HG03175 (cell line): Measurements from ENCODE around the gene FOLR2.

Source experiments
- ATAC-seq: cut with Tn5 transposase; IDR thresholded peaks from one replicate; pipeline ENCODE4 v1.9.1; 2021; ENCODE audit warnings: mild to moderate bottlenecking, moderate library complexity; ENCODE audit not compliant: unreplicated experiment

FOLR2 gene

DNA sequence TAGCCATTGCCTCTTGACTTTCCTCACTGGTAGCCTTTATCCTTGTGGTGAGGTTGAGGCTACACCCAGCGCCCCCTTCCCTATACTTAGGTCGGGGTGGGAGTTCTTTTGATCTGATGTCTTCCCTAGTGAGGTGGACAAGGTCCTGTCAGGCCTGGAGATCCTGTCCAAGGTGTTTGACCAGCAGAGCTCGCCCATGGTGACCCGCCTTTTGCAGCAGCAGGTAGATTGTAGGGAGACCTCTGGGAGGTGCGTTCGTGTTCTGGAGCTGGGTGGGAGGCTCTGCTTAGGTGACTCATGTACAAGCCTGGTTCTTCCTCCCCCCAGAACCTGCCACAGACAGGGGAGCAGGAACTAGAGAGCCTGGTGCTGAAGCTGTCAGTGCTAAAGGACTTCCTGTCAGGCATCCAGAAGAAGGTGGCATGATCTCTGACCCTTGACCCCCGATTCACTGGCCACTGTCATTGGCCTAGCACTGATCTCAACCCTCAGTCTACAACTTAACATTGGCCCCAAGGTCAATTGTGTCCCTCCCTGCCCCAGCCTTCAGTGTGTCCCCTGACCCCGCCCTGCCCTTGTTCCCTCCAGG, 12.8 kb downstream of the FOLR2 start:
- ATAC-seq = no peak

DNA sequence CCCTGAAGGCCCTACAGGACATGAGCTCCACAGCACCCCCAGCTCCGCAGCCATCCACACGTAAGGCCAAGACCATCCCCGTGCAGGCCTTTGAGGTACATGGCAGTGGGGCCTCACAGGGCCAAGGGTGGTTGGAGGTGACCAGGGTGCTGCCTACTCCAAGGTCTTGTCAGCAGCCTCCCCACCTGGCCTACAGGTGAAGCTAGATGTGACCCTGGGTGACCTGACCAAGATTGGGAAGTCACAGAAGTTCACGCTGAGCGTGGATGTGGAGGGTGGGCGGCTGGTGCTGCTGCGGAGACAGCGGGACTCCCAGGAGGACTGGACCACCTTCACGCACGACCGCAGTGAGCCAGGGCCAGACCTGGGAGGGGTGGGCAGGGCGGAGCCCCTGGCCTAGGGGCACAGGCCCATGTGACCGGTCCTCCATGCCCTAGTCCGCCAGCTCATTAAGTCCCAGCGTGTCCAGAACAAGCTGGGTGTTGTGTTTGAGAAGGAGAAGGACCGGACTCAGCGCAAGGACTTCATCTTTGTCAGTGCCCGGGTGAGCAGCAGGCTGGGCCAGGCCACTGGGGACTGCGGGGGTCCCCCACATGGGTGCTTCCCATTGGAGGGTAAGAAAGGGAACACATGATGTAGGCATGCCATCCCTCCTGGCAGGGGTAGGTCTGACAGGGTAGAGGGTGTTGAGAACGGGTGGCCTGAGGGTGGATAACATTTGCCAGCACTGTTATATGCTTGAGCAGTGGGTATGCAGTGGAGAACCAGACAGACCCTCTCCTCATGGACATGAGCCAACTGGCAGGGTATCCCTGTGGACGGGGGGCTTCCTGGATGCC, 13.6 kb downstream of the FOLR2 start:
- ATAC-seq = no peak

- ATAC-seq = no peak
Observed at GRCh38 chr11:72230764-72231365, 14.3 kb downstream of the FOLR2 start.

DNA sequence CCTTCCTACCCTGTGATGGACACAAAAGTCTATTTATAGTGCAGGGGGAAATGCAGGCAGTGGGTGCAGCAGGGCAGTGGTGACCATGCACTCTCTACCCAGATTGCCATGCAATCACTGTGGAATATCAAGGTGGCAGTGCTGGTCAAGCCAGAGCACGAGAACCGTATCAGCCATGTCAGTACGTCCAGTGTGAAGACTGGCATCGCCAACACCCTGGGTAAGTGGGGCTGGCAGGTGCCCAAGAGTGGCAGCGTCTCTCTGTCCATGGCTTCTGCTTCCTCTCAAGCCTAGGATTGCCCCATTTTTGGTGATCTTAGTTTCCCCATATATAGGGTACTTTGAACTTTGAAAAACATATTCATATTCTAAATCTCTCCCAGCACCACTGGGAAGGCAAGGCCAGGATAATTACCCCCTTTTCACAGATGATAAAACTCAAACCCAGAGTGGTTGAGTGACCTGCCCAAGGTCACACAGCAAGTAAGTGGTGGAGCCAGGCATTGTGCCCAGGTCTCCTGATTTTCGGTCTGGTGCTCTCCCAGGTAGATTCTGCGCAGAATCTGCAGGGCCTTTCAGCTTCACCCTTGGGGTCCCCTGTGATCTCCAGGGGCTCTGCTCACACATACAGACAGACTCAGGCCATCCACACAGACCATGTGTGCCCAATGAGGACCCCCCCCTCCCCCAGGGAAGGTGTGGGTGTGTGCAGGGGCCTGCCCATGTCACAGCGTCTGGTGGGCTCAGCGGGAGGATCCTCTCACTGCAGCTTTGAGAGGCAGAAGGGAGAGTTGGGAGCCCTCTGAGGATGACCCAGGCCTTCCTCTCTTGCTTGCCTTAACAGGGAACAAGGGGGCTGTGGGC, 15.0 kb downstream of the FOLR2 start:
- ATAC-seq = no peak

DNA sequence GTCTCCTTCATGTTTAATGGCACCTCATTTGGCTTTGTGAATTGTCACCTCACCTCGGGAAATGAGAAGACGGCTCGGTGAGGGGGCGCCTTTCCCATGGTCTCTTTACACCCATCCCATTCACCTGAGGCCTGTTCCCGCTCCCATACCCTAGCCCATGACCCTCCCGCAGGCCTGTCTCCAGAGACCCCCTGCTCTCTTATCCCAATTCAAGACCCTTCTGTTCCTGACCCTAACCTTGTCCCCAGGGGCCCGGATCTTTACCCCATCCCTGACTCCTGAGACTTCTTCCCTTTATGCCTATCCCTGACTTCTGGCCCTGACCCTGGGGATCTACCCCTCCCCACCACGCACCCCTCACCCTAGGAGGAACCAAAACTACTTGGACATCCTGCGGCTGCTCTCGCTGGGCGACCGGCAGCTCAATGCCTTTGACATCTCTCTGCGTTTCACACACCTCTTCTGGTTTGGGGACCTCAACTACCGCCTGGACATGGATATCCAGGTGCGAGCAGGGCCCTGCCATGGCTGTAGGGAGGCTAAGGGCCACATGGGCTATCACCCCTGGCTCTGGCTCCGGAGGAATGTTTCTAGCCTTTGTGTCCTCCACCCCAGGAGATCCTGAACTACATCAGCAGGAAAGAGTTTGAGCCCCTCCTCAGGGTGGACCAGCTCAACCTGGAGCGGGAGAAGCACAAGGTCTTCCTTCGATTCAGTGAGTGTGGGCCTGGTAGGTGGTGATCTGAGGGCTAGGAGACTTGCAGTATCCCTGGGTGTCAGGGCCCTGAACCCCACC, 15.9 kb downstream of the FOLR2 start:
- no peak for ATAC-seq

DNA sequence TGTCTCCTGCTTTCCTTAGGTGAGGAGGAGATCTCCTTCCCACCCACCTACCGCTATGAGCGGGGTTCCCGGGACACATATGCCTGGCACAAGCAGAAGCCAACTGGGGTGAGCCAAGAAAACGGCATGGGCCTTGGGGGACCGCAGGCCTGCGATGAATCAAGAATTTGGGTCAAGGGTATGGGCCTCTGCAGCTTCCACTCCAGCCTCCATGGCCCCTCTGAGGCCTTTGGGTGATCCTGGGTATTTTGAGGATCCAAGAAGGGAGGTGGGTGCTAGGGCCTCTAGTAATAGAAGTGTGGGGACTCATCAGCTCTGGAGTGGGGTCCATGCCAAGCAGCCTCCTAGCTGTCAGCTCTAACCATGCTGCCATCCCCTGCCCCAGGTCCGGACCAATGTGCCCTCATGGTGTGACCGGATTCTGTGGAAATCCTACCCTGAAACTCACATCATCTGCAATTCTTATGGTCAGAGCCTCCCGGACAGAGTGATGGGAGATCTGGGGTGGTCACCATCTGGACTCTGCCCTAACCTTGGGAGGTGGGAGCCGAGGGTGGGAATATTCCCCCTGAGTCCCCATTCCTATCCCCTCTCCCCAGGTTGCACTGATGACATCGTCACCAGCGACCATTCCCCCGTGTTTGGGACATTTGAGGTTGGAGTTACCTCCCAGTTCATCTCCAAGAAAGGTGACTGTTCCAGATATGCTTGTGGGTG, 16.6 kb downstream of the FOLR2 start:
- ATAC-seq = no peak

DNA sequence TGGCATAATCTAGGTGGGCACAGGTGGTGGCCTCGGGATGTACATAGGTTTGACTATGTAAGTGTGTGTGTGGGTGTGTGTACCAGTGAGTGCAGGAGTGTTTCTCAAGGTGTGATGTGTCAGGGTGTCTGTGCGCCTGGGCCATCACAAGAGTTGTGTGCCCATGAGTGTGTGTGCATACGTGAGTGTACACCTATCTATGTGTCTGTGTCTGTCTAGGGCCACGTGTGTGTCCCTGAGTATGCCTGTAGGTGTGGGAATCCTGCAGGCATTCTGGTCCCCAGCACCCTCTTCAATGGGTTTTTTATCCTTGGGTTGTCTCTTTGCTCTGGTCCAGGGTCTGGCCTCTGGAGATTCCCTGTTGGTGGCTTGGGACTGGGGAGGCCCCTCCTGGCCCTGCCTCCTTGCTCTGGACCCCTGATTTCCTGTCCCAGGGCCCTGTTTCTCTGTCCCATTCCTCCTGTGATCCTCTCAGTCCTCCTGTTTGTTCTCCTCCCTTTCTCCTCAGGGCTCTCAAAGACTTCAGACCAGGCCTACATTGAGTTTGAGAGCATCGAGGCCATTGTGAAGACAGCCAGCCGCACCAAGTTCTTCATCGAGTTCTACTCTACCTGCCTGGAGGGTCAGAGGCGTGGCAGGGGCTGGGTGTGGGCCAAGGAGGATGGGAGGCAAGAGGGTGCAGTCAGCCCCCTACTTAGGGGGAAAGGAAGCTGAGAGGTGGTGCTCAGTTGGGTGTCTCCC, 17.3 kb downstream of the FOLR2 start:
- no peak for ATAC-seq

DNA sequence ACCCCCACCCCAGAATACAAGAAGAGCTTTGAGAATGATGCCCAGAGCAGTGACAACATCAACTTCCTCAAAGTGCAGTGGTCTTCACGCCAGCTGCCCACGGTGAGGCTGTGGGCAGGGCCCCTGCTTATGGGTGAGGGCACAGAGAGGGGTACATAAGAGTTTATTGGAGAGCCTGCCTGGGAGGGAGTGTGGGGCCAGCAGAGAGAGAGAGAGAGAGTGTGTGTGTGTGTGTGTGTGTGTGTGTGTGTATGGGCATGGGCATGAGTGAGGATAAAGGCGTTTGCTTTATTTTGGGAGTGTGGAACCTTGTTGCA, 17.9 kb downstream of the FOLR2 start:
- no peak for ATAC-seq

DNA sequence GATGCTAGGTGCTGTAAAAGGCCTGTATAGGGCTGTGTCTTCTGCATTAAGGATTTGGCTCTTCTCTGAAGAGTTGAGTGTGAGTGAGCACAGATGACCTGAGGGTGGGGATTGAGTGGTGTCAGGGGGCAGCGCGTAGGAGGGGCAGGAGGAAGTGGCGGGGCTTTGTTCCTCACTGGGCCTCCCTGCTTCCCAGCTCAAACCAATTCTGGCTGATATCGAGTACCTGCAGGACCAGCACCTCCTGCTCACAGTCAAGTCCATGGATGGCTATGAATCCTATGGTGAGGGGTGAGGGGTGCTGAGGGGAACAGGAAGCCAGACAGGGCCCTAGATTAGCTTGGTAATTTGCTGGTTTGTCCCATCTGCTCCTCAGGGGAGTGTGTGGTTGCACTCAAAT, 18.3 kb downstream of the FOLR2 start:
- no peak for ATAC-seq

GRCh38 chr11:72235351-72236057, 18.9 kb downstream of the FOLR2 start:
- ATAC-seq = no peak

- no peak for ATAC-seq
Observed at GRCh38 chr11:72236083-72236697, 19.6 kb downstream of the FOLR2 start.

DNA sequence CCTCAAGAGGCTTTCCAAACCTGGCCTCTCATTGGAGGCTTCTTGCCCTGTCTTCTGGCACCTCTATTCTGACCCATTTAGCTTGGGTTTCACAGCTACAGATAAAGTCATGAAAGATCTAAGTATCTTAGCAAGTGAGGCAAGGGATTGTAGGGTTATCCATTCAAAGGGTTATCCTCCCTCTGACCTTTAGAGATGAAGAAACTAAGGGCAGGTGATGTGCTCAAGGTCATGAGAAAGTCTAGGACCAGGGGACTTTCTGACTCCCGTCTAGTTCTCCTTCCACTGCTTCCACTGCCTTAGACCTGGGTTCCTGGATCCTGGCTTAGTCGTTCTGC, 20.1 kb downstream of the FOLR2 start:
- ATAC-seq = no peak

DNA sequence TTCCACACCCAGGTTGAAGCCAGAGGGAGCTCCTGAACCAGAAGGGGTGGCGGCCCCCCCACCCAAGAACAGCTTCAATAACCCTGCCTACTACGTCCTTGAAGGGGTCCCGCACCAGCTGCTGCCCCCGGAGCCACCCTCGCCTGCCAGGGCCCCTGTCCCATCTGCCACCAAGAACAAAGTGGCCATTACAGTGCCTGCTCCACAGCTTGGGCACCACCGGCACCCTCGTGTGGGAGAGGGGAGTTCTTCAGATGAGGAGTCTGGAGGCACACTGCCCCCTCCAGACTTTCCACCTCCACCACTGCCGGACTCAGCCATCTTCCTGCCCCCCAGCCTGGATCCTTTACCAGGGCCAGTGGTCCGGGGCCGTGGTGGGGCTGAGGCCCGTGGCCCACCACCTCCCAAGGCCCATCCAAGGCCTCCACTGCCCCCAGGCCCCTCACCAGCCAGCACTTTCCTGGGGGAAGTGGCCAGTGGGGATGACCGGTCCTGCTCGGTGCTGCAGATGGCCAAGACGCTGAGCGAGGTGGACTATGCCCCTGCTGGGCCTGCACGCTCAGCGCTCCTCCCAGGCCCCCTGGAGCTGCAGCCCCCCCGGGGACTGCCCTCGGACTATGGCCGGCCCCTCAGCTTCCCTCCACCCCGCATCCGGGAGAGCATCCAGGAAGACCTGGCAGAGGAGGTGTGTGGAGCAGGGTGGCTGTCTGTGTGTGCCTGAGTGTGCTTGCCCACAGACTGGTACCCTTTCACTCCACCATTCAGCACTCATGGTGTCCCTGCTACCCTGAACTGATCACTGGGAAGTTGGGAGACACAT, 20.7 kb downstream of the FOLR2 start:
- no peak for ATAC-seq

DNA sequence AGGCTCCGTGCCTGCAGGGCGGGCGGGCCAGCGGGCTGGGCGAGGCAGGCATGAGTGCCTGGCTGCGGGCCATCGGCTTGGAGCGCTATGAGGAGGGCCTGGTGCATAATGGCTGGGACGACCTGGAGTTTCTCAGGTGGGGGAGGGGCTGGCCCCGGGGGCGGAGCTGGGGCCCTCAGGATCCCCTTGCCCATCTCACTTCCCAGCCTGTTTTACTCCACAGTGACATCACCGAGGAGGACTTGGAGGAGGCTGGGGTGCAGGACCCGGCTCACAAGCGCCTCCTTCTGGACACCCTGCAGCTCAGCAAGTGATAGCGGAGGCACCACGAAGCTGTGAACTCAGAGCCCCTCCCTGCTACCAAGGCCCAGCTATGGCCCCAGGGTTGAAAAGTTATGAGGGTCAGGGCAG, 21.5 kb downstream of the FOLR2 start:
- ATAC-seq = no peak

- no peak for ATAC-seq
Observed at GRCh38 chr11:72238492-72239312, 22.1 kb downstream of the FOLR2 start.

- ATAC-seq = no peak
Observed at GRCh38 chr11:72239313-72239848, 22.8 kb downstream of the FOLR2 start.
